NCI-H2107 treated with DMSO at 0.1 percent for 48 hours (cell line): Measurements from ENCODE around the gene ITSN1.
"Not testable (repeated sequence)": the region's sequence is repeated elsewhere in the genome, so short reads cannot be mapped to it uniquely, and the experiment has no call there.

Experiments
- DNase-seq: peaks from one replicate; lab custom pipeline; 2025; ENCODE audit not compliant: unreplicated experiment; lab: John Stamatoyannopoulos, UW

Gene ITSN1

DNA sequence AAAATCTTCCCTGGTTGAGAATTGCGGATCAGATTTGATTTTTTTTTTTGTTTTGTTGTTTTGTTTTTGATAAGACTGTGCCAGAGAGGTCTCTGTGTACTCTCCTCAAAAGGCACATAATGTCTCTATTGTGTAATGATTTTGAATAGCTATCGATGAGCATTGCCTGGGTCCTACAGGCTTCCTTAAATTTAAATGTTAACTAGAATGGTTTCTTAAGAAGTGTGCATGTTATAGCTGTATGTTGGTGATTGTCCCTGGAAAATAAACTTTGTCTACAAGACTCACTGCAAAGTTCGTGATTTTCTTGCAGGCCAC is 121.2 kb downstream of the ITSN1 start:
- no peak for DNase-seq

DNA sequence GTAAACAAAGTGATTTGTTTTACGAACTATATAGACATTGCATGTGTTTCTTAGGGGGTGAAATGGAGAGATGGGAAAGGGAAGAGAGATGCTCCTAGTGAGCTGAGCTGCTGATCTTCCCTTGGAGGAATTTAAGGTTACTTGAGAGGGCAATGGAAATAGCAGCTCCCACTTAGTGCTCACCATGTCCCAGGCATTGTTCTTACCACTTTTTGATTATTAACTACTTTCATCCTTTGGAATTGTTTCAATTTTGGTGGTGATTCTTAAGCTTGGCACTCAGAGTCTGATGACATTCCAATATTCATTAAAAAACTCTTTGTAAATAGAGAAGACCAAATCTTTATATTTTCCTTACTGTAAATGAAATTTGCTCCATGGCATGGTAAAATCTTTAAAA is 124.9 kb downstream of the ITSN1 start:
- DNase-seq, result no peak

DNA sequence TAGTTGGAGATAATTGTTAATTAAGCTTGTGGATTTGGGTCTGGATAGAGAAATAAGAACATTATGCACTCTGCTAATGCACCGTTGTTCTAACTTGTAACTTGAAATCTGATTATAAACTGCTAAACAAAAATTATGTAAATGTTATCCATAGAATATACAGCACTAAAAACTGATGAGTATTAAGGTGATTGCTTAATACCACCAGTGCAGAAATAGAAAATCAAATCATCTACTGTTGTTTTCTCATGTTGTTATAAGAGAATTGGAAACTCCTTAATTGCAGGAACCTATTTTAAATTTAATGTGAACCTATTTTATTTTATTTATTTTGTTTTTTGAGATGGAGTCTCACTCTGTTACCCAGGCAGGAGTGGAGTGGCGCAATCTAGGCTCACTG is 125.7 kb downstream of the ITSN1 start:
- DNase-seq, result no peak

DNA sequence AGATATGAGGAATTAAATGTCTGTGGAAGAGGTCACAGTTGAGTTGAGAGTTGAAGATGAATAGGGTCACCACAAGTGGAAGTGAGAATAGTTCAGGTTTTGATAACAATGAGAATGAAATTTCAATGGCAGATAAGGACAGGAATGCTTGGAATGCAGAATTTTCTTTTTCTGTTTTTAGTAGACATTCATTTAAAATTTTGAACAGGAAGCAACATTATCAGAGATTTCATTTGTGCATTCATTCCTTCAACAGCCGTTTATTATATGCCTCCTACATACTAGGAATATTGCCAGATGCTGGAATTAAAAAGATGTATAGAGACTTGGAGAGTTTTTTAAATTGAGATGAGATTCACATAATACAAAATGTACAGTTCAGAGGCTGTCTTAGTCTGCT is 126.8 kb downstream of the ITSN1 start:
- no peak for DNase-seq

DNA sequence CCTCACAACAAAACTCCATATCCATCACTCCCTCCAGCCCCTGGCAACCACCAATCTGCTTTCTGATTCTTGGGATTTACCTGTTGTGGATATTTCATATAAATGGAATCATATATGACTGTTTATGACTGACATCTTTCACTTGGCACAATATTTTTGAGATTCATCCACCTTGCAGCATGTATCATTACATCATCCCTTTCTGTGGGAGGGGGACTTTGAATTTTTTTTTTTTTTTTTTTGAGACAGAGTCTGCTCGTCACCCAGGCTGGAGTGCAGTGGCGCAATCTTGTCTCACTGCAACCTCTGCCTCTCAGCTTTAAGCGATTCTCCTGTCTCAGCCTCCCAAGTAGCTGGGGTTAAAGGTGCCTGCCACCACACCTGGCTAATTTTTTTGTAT is 128.2 kb downstream of the ITSN1 start:
- DNase-seq, result no peak

DNA sequence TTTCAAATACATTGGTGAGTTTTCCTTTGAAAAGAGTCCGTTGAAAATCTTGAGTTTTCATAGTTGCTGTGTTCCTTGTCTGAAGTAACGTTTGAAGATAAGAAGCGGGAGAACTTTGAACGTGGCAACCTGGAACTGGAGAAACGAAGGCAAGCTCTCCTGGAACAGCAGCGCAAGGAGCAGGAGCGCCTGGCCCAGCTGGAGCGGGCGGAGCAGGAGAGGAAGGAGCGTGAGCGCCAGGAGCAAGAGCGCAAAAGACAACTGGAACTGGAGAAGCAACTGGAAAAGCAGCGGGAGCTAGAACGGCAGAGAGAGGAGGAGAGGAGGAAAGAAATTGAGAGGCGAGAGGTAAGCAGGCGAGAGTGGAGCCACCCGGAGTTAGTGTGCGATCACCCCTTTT is 129.7 kb downstream of the ITSN1 start:
- DNase-seq, result no peak

DNA sequence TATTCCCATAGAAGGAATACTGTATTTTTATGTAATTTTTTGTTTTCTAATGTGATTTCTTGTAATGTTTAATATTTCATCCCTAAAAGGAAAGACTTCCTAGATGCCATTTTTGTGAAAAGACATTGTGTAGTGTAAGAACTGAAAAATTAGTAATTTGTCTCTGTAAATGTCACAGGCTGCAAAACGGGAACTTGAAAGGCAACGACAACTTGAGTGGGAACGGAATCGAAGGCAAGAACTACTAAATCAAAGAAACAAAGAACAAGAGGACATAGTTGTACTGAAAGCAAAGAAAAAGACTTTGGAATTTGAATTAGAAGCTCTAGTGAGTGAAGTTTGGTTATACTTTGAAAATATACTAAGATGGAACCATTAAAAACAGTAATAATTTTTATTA is 132.2 kb downstream of the ITSN1 start:
- DNase-seq, result no peak

DNA sequence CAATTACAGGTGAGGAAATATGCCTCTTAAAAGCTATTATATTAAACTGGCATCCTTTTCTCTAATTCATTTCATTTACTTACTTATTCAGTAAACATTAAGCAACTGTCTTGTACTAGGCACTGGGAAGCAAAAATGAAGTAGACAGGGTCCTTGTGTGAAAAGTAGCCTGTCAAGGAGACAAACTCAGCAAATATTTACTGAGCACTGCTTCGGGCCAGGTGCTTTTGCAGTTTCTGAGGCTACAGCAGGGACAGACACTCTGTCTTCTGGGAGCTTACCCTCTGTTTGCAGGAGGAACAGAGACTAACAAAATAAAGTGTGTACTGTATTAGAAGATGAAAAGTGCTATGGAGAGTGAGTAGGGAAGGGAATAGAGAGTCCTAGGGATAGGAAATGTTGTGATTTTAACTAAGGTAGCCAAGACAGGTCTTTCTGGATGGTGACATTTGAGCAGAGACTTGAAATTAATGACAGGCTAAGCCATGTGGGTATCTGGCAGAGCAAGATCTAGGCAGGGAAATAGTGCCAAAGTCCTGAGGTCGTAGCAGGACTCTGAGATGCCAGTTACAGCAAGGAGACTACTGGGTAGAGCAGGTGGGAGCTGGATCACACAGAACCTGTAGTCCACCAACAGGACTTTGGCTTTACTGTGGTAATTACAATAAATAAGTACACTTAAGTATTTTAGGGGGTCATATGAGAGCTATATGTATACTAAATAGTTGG is 133.0 kb downstream of the ITSN1 start:
- no peak for DNase-seq

DNA sequence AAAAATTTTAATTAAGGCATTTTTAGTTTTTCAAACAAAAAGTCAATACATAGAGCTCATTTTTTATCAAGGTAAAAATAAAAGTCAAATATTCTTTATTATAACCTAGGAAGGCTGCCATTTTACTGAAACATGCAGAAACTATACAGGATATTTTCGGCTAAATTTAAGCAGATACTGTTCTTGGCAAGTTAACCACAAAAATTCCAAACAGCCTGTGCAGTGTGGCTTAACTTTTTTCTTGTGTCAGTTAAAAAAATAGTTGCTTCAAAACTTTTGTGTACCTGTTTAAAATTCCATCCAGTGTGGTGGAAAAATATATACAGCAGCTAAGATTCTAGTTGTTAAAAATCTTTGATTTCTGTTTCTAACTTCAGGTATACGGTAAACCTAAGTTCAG is 138.3 kb downstream of the ITSN1 start:
- DNase-seq, result no peak

DNA sequence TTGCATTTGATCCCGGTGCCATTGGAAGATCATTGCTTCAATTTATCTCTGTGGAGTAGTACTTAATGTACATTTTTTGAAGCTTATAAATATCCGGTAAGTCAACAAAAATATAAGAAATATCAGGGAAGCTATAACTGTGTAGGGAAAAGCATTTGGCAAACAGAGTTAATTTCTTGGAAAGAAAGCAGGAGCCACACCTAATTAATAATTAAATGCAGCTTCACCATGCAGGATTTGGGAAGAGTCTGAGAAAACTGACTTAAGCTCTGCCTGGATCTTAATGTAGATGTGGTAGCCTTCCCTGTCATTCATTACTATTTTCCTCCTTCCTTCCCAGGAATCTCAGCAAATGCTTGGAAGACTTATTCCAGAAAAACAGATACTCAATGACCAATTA is 138.8 kb downstream of the ITSN1 start:
- no peak for DNase-seq

DNA sequence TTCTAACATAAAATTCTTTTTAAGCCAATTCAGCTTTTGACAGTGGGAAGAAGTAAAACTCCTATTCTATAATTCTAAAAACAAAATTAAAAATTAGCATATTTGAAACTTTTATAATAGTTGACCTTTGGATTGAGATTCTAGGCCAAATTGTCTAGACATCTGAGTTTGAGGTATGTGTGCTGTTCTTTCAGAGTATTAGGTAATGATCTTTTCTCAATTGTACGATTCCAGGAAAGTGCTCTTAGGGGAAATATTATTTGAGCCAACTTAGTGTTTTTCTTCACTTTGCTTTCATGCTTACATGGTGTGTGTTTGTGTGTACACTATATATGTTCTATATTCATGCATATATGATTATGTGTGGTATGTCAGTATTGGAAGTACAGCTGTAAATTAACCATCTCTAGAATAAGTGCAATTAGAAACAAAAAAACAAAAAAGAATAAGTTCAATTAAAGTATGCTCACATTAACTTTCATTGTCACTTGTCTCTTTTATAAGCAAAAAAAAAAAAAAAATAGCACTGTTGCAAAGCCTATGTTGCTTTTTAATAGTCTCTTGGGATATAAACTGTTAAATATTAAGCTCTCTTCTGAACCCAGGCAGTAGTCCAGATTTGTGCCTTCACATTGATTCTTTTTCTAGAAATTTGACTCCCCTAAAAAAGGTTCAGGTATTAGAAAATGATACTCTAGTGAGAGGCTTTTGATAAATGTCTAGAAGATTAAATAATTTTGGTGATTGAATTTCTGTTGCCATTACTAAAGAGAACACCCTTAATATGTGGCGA is 141.1 kb downstream of the ITSN1 start:
- DNase-seq, result no peak

DNA sequence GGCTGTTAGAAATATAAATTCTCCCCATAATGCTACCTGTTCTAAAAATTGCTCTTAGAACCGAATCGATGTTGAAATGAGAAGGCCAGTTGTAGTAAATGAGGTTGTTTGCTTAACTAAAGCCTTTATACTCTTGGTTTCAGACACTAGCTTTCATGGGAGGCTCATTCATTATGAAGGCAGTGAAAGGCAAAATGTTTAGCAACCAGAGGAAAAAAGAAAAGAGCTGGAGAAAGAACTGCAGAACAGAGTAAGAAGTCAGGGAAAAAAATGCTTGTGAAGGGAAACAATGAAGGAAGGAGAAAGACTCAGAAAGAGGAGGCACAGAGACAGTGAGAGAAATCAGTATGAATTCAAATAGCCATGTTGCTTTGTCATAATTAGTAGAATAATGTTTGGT is 145.1 kb downstream of the ITSN1 start:
- DNase-seq, result no peak

DNA sequence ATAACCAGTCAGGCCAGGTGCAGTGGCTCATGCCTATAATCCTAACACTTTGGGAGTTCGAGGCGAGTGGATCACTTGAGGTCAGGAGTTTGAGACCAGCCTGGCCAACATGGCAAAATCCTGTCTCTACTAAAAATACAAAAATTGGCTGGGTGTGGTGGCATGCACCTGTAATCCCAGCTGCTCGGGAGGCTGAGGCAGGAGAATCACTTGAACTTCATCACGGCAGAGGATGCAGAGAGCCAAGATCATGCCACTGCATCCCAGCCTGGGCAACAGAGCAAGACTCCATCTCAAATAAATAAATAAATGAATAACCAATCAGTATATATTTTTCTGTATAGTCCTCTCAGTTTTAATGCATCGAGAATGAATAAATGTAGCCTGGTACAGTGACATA is 146.1 kb downstream of the ITSN1 start:
- DNase-seq, result not testable (repeated sequence)

DNA sequence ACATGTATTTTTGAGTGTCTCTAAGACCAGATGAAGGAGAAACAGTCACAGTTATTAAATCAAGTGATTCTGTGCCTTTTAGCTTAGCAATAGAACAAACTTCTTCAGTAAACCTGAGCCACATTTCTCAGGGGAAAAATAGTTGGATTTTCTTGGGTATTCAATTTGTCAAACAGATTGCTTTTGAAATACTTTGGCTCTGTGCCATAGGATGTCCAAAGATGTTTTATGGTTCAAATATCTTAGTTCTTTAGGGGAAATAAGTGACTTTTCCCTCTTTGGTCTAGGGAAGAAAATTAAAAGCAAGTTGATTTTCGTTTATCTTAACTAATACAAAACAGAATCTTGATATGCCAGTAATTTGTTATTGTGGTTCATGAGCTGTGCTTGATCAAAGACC is 147.4 kb downstream of the ITSN1 start:
- DNase-seq, result no peak

DNA sequence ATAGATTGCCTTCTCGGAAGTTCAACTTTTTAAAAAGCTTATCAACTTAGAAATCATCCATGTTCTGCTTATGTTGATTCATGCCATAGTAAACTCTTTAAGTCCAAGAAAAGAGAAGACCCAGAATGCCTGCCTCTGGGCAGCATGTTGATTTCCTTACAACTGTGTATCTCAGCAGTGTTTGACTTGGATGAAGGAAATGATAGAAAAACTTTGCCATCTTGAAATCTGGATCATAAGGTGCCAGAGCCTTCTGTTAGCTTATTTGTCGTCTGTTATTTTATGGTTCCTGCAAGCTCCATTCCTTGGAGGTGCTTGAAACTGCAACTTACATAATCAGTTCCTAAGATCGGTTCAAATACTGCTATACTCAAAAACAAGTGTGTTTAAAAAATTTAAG is 148.8 kb downstream of the ITSN1 start:
- no peak for DNase-seq

DNA sequence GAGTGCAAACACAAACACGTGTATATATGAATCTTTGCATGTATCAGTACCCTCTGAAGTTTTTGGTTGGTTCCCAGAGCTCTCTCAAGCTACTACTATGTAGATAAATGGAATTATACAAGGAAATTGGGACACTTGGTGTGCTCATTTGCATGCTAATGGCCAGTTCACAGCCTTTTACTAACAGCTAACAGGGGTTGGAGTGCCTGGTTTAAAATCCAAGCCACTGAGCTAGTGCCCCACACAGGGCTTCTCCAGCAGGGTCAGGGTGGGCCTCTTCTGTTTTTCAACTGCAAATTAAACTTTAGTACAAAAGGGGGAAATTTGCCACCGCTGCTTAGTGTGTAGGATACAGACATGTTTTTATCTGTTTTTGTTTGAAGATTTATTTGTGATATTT is 152.3 kb downstream of the ITSN1 start:
- no peak for DNase-seq

DNA sequence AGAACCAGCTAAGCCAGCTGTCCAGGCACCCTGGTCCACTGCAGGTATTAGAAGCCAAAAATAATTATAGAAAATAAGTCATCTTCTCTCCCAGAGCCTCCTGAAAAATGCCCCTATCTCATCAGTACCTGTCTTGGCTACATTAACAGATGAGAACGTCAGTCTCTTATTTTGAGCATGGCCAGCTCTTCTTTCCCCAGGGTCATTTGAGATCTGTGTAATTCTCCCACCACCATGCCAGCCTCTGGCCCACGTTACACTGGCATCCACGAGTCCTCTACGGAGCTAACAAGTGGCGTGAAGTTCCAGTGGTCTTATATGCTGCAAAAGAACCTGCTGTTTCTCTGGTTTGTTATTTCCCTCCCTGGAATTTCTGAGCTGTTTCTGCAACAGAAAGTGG is 155.3 kb downstream of the ITSN1 start:
- DNase-seq, result no peak

DNA sequence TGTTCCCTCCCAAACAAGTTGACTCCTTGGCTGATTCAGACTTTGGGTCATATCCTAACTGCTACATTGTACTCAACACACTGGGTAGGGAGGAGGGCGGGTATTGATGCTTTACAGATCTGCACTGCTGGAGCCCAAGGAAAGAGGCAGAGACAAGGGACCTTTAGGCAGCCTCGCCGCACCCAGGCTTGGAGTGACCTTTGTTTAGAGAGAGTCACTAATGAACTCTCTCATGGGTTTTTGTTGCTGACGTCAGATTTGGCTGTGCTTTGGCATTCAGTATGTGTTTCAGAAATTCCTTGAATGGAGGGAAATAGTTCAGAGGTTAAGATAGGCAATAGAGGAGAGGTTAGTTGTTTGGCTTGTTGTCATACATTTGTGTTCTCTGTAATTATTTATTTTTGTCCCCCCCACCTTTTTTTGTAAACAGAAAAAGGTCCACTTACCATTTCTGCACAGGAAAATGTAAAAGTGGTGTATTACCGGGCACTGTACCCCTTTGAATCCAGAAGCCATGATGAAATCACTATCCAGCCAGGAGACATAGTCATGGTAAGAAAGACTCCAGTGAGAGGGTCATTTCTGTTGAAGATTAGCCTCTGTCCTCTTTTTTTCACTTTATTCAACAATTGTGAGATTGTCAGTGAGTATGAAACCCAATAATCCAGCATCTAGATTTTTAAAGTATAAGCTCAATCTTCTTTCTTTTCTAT is 157.2 kb downstream of the ITSN1 start:
- no peak for DNase-seq

DNA sequence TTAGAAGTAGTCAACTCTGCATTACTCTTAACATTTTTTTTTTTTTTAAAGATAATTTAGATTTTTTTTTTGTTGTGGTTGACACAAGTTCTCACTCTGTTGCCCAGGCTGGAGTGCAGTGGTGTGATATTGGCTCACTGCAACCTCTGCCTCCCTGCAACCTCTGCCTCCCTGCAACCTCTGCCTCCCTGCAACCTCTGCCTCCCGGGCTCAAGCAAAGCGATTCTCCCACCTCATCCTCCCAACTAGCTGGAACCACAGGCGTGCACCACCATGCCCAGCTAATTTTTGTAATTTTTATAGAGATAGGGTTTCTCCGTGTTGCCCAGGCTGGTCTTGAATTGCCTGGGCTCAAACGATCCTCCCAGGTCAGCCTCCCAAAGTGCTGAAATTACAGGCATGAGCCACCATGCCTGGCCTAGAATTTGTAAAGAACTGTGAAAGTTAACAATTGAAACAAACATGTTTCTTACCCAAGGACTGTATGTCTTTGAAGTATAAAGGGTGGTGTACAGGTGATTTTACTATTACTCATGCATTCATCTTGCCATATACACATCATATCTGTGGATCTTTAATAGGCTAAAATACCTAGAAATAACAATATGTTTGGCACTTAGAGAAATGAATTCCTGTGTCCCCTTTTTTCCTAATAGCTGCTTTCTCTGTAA is 158.6 kb downstream of the ITSN1 start:
- DNase-seq, result no peak

DNA sequence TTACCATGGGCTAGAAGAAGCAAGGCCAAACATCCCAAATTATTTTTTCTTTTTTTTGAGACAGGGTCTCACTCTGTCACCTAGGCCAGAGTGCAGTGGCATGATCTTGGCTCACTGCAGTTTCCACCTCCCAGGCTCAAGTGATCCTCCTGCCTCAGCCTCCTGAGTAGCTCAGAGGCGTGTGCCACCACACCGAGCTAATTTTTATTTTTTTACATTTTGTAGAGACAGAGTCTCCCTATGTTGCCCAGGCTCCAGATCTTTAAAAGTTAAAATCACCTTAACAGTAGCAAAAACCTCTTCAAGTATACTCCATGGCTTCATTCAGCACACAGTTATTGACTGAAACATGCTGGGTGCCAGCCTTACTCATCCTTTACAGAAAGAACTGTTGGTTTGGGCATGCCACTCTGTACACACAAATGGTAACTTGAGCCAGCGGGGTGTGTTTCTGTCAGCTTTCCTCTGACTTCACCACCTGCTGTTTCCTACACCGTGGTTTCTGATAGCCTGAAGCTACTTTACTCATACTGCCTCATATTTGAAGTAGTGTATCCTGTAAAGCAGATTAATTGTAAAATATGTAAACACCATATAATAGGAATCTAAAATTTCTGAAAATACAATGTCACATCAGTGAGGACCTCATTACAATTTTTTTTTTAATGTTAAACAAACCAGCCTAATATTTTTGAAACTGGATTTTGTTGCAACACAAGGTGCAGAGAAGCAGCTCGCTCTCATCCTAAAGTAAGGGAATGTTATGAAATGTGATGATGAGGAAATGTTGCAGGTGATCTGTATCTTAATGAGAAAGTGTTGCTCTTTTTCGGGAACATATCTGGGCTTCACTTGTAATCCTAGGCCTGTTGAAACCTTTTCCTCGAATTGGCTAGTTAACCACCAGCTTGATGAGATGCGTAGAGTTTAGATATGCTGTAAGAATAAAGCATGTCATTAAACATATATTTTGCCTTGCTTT is 159.4 kb downstream of the ITSN1 start:
- peak; percentile 99 for DNase-seq

DNA sequence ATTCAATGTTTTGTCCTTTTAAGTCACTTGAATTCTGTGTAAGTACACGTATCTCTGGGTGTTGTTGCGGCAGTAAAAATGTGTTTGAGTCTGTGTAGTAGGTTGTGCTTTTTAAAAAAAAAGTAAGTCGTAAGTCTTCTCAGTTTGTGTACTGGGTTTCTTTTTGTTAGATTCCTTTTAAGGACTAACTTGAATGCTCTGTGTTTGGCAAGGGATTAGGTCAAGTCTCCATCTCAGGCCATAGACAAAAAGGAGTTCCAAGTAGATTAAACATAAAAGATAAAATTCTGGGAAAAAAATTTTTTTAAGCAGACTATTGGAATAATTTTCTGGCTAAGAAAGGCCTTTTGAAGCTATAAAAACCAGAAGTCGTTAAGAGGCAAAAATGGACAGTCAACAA is 160.2 kb downstream of the ITSN1 start:
- DNase-seq, result no peak
